Activated gamma-delta T cell (primary cell): ENCODE results near the gene RAB41.
A peak's percentile ranks its signal among the peaks of the same experiment; 100 is the strongest.
"Not testable (repeated sequence)": the region's sequence is repeated elsewhere in the genome, so short reads cannot be mapped to it uniquely, and the experiment has no call there.

ENCODE experiments used
- DNase-seq: peaks from one replicate; lab custom pipeline; 2025; lab: John Stamatoyannopoulos, UW
- total RNA-seq, 2 donors: gene quantifications; one replicate each; lab custom pipeline; 2026; lab: John Stamatoyannopoulos, UW

RAB41 gene
- total RNA-seq: 0 reads per million in 2 donors

DNA sequence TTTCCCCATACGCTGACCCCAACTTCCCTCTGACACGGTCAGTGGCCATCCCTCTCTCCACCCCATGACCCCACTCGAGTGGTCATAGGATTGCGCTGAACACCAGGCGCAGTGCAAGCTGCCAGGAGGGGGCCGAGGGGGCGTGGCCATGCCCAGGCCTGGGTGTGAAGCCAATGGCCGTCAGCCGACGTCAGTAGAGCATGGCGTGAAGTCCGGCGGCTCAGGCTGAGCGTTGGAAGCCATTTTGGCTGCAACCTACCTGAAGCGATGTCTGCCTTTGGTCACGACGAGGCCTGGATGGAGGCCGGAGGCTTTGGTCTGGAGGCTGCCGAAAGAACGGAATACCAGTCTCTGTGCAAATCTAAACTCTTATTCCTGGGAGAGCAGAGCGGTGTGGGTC lies at the start of gene RAB41:
TSS of gene RAB41 (plus strand) at position 222 of the 400 bp plus-strand sequence. CDS start at position 268, 46 bp downstream.
- DNase-seq: peak; percentile 2

- DNase-seq: no peak
Measured at GRCh38 chrX:70234355-70234754, 47.6 kb upstream of the RAB41 start, which contains the start of gene AWAT1. TSS of gene AWAT1 (plus strand) at chrX:70234655. CDS start at chrX:70234696, 41 bp downstream.

DNA sequence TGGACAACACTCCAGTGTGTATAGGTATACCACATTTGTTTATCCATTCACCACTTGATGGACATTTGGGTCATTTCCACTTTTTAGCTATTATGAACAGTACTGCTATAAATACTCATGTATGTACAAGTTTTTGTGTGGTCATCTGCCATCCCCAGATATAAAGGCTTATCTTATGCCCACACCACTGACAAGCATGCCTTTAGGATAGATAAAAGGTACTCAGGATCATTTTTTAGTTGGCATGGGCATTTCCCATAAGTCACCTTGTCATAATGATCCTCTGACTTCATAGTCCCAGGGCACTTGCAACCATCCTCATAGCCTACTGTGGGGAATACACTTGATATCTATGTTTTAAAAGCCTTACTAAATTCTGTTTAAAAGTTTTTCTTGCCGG lies 41.2 kb upstream of the RAB41 start:
- DNase-seq: no peak

DNA sequence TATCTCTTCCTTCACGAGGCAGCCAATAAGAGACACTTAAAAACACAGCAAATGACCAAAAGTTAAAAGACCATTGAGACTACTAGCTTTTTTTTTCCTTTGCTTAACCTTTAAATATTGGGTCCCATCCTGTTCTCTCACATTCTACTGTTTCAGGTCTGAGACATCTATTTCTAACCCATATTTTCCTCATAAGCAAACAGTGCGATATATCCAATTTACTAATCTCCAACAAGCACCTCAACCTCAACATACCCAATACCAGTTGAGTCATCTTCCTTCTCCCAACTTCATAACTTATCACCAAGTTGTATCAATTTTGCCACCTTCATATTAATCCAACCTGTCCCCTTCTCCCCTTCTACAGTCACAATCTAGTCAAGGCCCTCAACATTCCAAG lies 40.5 kb upstream of the RAB41 start:
- no peak for DNase-seq

DNA sequence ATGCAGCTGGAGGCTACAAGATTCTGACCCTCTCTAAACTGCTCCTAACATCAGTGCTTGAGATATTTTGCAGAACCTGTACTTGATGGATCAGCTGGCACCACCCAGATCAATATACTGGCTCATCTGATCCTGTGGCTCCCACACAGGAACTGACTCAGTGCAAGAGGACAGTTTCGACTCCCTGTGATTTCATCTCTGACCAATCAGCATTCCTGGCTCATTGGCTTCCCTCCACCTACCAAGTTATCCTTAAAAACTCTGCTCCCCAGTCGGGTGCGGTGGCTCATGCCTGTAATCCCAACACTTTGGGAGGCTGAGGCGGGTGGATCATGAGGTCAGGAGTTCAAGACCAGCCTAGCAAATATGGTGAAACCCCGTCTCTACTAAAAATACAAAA lies 38.4 kb upstream of the RAB41 start:
- not testable (repeated sequence) for DNase-seq

- no peak for DNase-seq
Measured at GRCh38 chrX:70244881-70245280, 37.1 kb upstream of the RAB41 start.

DNA sequence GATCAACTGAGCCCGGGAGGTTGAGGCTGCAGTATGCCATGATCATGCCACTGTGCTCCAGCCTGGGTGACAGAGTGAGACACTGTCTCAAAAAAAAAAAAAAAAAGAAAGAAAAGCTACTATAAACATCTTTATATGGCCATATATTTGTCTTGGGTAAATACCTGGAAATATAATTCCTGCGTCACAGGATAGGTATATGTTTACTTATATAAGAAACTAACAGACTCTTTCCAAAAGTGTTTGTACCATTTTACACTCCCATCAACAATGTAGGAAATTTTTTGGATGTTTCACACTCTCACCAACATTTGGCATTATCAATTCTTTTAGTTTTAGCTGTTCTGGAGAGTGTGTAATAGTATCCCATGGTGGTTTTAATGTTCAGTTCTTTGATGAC lies 34.7 kb upstream of the RAB41 start:
- DNase-seq: no peak

DNA sequence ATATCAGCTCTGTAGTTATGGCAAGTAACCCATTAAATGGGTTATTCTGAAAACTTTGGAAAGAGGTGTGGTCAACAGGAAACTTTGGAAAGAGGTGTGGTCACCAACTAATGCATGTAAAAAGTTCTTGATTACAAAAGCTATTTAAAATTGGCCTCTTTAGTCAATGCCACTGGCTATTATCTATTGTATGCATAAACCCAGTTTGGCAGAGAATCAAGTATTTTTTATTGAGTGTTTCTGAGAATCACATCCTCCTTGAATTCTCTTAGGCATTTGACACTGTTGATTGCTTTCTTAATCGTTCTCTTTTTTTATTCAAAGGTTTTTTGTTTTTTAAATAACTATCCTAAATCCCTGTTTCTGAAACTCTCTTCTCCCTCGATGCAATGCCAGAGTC lies 29.5 kb upstream of the RAB41 start:
- no peak for DNase-seq

DNA sequence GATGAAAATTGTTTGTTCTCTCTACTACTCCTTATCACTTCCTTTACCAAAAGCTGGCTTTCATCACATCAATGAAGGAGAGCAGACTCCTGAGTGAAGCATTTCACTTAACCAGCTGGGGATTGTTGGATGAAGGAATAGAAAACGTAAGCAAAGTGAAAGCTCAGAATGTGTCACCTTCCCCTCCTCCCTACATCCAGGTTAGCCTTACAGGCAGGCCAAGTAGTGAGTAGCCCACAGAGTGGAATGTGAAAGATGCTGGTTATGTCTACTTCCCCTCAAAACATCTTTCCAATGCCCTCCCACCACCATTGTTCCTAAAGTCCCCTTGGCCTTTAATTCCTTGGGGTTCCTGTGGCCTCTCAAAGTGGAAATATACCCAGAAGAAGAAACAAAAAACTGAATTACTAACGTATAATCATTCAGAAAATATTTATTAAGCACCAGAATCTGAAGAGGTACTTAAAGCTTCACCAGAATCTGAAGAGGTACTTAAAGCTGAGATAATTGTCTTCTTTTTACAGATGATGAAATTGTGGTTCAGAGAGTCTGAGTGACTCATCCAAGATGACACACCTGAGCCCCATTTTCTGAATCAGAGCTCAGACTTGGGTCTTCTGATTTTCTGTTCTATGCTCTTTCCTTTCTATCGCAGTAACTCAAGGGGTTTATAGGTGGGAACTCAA lies 28.5 kb upstream of the RAB41 start:
- no peak for DNase-seq

- DNase-seq: no peak
Measured at GRCh38 chrX:70254063-70254400, 27.9 kb upstream of the RAB41 start.

- DNase-seq: no peak
Measured at GRCh38 chrX:70254909-70255308, 27.1 kb upstream of the RAB41 start.

DNA sequence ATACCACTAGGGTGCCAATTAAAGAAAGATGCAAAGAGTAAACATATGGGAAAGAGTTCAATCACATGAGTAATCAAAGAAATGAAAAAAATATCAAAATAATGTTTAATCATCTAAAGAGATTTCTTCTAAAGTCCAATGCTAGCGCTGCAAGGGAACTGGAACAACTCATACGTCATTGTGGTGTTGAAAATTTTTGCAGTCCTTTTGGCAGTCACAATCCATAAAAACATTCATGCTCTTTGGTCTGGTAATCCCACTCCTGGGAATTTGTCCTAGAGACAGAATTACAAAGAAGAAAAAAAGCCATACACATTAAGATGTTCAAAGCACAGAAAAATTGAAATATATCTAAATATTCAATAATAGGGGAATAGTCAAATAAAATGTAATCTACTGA lies 26.5 kb upstream of the RAB41 start:
- no peak for DNase-seq

DNA sequence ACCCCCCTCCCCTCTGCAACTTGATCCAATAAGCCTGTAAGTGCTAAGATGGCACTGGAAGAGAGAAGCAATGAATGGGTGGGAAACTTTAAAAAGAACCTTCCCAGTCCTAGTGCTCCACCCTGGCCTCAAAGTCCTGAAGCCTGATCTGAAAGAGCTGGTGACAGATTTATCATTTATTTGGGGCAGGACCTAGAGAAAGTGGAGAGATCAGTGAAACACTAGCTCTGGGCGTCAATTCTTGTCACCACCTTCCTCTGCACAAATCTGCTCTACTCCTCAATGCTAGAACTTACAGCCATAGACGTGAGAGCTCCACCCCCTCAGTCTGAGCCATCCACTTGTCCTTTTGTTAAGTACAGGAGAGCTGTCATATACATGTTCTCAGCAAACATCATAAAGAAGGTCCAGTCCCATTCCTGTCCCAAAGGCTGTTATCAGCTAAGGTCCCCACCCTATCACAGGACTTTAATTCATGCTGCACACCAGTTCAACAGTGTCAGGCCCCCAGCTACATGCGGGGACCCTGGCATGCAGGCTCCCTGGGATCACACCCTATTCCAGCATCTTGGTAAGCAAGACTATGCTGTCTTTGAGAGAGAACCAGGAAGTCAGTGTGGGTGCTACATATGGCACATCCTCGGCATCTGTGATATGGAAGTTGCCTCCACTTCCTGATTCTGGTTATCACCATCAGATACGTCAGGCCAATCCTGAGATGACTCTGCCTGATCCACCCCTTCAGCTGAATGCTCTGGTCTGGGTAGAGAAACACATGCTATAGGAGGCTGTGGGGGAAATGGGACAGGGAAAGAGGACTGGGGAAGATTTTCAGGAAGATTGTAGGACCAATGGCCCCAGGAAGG lies 24.3 kb upstream of the RAB41 start:
- no peak for DNase-seq

GRCh38 chrX:70260104-70260503 lies 21.9 kb upstream of the RAB41 start, which contains the start of gene P2RY4:
TSS of gene P2RY4 (minus strand) at chrX:70260204. CDS start at chrX:70259624, 580 bp downstream.
- no peak for DNase-seq

DNA sequence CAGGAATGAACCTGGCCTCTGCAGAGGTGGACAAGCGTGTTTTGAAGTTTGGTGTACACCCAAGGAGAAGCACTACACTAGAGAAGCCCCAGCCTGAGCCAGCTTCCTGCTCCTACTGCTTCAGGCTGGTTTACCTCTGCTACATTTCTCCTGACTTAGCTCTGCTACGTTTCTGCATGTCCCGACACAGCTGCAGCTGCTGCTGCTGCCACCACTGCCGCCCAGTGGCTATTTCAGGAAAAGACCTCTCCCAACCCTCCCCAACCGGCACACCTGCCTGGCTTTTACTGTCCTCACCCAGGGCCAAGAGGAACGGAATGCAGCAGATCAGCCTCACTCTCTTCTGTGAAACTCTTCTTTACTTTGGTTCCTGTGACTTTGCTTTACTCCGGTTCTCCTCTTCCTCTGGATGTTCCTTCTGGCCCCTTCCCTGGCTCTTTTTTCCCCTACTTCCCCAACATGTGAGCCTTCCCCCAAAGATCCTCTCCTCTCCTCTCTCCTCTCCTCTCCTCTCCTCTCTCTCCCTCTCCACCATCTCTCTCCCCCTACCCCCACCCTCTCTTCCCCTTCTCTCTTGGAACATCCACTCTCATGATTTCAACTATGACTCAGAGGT lies 18.9 kb upstream of the RAB41 start:
- DNase-seq: no peak

GRCh38 chrX:70264784-70265183 lies 17.2 kb upstream of the RAB41 start:
- no peak for DNase-seq

DNA sequence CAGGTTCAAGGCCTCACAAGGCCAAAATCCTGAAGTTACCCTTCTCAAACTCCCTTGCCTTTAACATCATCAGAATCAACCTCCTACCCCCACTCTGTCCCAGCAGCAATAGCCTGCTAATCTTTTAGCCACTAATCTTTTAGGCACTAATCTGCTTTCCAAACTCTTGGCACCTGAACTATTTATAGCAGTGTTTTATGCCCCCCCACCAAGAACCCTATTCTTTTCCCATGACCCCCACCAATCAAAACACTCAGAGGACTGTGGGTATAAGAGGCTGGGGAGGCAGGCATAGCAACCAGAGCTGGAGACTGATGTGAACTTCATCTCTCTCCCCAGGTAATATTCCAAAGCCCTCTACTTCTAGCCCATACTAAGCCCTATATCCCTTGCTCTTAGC lies 13.9 kb upstream of the RAB41 start, which contains the start of gene ARR3:
TSS of gene ARR3 (plus strand) at position 301 of the 400 bp plus-strand sequence. CDS start 1,052 bp downstream, outside the sequence.
- no peak for DNase-seq

- not testable (repeated sequence) for DNase-seq
Measured at GRCh38 chrX:70274029-70274428, 7.9 kb upstream of the RAB41 start.

DNA sequence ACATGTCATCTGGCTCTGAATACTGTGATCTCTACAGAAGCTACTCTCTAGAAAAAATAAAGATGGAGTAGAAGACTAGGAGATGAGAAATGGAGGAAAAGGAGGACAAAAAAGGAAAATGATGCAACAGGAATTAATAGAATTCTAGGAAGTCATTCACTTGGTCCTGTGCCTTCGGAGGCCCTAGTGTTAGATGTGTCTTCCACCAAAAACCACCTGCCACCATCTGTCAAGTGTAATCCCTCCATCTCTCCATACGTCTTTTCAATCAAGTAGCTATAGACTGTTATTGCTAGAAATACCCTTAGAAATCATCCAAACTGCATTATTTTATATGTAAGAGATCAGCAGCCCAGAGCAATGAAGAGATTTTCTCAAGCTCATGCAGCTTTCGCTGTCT lies 2.9 kb upstream of the RAB41 start:
- DNase-seq: no peak

- DNase-seq: no peak
Measured at GRCh38 chrX:70280573-70280972, 1.4 kb upstream of the RAB41 start.

GRCh38 chrX:70289168-70289792 lies 7.3 kb downstream of the RAB41 start:
- no peak for DNase-seq
